Hematopoietic multipotent progenitor cell (in vitro differentiated cells): ENCODE measurements around the gene DDRGK1. TPM values are rescaled to one million over a fixed set of nuclear protein-coding genes. Genes with fewer than 3 reads are reported as not detected.
"Not testable (repeated sequence)": the region's sequence is repeated elsewhere in the genome, so short reads cannot be mapped to it uniquely, and the experiment has no call there.

ENCODE experiments used
- DNase-seq, 3 donors: peaks; one replicate each; pipeline ENCODE4 v3.0.0-alpha.2; 2011 to 2015; ENCODE audit warnings: low read depth in 2 of 3, low spot score in 2 of 3
- total RNA-seq: library from RNA; depleted of rRNA; stranded (reverse); fragments of >200 nt; gene quantifications from one replicate; pipeline ENCODE4 v1.2.3, GENCODE V29; 2012

DDRGK1 gene
- total RNA-seq, 1 donor, result 30.2 TPM

DNA sequence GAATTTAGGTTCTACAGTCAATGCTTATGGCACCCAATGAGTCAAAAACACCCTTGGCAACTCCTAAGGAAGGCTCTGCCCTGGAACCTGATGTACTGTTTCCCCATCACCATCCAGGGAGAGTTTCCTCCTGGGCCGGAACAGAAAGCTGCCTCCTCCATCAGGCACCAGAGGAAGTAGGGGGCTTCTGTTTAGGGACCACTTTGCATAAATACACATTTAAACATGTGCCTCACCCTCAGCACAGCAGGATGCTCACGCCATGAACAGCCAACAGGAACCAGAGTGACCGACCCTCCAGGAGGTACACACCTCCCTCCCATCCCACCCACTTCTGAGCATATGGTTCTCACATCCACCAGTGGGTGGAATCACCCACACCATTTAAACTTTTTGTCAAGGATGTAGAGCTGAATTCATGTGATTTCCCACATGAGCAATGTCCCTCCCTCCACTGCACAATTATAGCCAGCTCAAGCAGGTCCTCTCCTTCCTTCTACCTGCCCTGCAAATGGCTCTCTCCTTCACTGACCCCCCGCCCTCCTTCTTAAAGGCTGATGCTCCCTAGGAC lies 14.8 kb downstream of the DDRGK1 start:
- no peak for DNase-seq

GRCh38 chr20:3188823-3189413 lies 15.6 kb downstream of the DDRGK1 start:
- no peak for DNase-seq

- DNase-seq, result not testable (repeated sequence)
These were observed 16.6 kb downstream of the DDRGK1 start for GRCh38 chr20:3187861-3188260.

GRCh38 chr20:3183896-3184612 lies 20.4 kb downstream of the DDRGK1 start:
- DNase-seq, result no peak

DNA sequence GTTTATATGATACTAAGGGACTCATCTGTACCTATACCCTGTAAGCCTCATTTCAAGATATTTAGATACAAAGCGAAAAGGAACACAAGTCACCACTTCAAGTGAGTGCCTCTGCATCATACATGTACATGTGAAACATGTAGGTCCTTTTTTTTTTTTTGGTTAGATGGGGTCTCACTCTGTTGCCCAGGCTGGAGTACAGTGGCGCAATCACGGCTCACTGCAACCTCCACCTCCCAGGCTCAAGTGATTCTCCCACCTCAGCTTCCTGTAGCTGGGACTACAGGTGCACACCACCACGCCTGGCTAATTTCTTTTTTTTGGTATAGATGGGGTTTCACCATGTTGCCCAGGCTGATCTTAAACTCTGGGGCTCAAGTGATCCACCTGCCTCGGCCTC lies 22.1 kb downstream of the DDRGK1 start:
- not testable (repeated sequence) for DNase-seq

GRCh38 chr20:3181270-3181669 lies 23.2 kb downstream of the DDRGK1 start:
- no peak for DNase-seq

DNA sequence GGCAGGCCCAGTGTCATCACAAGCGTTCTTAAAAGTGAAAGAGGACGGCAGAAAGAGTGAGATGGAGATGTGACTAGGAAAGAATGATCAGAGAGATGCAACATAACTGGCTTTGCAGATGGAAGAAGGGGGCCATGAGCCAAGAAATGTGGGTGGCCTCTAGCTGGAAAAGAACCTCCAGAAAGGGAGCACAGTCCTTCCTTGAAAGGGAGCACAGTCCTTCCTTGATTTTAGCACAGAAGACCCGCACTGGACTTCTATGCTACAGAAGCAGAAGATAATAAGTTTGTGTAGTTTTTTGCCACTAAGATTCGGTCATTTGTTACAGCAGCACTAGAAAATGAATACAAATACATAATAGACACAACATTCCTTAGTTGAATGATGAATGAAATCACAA lies 24.2 kb downstream of the DDRGK1 start:
- DNase-seq, result no peak

- no peak for DNase-seq
These were observed 26.6 kb downstream of the DDRGK1 start for GRCh38 chr20:3177746-3178485.

DNA sequence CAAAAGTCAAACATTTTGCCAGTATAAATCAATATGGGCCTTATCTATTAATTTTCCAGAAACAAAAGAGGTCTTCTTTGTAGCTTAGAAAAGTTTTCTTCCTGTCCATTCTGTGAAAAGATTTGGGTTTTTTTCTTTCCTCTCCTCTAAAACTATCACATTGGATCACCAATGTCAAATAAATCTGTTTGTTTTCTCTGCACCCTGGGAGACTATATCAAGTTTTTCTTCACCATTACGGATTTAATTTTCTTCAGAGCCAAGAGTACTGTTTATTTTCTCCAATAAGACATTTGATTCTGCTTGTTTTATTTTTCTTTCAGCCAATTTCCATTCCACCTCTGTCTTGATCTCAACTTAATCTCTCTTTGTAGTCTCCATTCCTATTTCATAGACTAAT lies 29.2 kb downstream of the DDRGK1 start:
- DNase-seq, result no peak

DNA sequence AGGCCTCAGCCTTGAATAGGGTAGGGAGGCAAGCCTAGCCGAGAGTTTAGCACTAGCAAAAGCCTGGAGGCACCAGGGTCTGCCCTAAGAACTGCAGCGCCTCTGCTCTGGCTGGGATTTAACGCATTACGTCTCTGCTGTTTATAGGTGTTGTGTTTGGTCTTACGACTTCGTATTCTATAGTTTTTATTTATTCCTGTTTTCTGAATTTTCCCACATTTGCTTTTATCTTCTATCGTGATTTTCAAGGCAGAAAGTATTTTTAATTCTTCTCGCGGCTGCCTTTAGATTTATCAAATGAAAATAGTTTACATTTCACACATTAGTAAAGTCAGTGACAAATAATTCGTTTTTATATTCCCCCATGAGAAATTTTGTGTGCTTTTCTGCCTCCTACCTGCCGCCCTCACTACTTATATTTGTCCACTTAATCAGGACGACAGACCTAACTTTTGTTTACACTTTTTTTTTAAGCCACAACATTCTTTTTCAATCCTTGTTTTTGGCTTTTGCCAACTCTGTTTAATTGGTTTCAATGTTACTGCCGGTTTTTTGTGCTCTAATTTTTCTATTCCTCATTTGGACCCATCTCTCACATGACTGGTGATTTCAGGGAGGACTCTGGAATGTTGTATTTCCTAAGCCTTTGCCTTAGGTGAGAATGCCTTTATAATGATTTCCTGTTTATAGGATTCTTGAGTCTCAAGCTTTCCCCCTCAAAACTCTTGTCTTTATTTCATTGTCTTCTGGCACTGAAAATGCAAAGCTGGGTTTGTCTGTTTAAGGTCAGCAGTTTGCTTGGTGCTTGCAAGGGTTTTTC lies 29.8 kb downstream of the DDRGK1 start:
- DNase-seq, result peak in 1 of 3 donors; percentile 26

DNA sequence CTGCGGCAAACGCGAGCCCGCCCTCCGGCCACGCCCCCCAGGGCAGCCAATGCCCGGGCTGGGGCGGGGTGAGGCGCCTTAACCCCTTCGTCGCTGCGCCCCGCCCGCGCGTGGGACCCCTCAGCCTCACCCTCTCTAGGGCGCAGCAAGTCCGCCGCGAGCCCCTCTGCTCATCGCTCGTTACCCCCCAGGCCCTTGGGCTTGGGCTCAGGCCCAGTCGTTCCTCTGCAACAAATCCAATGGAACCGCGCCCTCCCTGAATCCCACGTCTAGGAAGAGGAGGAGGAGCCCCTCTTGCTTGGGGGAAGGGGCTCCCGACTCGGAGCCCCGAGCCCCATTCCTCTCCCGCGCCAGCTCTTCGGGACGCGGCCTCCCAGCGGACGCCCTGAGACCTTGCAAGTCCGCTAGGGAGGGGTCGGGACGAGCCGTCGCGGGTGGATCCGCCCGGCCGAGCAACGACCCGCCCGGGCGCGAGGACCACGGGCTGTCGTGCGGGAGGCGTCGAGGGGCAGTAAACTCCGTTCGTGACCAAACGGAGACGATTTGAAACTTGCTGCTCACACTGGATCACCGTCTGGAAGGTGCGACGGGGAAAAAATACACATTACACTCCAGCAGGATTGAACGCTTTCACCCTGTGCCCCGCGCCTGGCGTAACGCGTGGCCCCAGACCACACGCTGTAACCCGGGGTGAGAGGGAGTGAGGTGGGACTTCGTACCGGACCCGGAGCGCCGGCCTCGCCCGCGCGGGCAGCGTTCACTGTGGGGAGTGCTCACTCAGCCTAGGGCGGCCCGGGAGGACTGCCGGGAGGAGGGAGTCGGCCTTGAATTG lies 30.7 kb downstream of the DDRGK1 start:
- DNase-seq, result peak; percentile 42 to 89 (median 73)

- DNase-seq, result peak; percentile 69 to 93 (median 87)
These were observed 31.4 kb downstream of the DDRGK1 start, which contains the start of gene LZTS3 for GRCh38 chr20:3172933-3173609. Gene LZTS3, minus strand, starts transcription at chr20:3173549. Its CDS starts 6,386 bp downstream, at chr20:3167163.

GRCh38 chr20:3172126-3172932 lies 32.2 kb downstream of the DDRGK1 start:
- DNase-seq, result no peak

- DNase-seq, result no peak
These were observed 32.9 kb downstream of the DDRGK1 start for GRCh38 chr20:3171391-3172125.

GRCh38 chr20:3168829-3169590 lies 35.5 kb downstream of the DDRGK1 start:
- no peak for DNase-seq

- DNase-seq, result peak in 2 of 3 donors; percentile 54 to 56
These were observed 36.2 kb downstream of the DDRGK1 start for GRCh38 chr20:3168079-3168828.
